ENCODE data around the gene IFNG. TPM values are rescaled to one million over a fixed set of nuclear protein-coding genes. Genes with fewer than 3 reads are reported as not detected.

Gene IFNG
- total RNA-seq, 4 donors from 2014 or later: not detected

DNA sequence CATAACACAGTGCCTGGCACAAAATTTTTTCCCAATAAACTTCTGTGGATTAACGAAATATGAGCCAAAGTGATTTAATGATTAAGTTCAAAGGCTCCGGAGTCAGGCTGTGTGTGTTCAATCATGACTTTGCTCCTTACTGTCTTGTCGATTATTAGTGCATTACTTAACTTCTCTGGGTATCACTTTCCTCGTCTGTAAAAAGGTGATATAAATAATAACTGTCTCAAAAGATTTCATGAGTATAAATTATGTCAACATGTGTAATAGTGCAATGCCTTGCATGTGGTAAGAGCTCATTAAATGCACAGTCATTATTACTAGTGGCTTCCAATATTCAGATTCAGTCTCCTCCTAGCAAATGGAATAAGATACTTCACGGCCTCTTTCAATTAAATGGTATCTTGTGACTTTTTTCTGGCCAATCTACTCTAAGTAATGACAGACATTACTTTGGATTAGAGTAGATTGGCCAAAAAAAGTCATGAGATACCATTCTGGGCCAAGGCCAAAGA is 6.8 kb upstream of the IFNG start:
- Histone ChIP-seq H3K27me3 (no peaks in the 10 kb centered on the region), H3K9me3 (no peaks in the 10 kb centered on the region), H3K4me1 (no peaks in the 10 kb centered on the region), H3K36me3 (no peaks in the 10 kb centered on the region), H3K4me3 (no peak overlapping the region), H3K27ac (replicated peaks in 1 of 4) (no peak overlapping the region)
- 75% methylated on average over 5 of the region's 5 CpGs for WGBS
- no peak for TF ChIP-seq CTCF (IDR thresholded peaks at IDR 0.05)
- no peak for TF ChIP-seq POLR2A (IDR thresholded peaks at IDR 0.05; ENCODE audit: low read depth)
- TF ChIP-seq EP300 (IDR thresholded peaks at IDR 0.05): no peak
- no peak for TF ChIP-seq POLR2AphosphoS5 (IDR thresholded peaks at IDR 0.05)
- no peak for DNase-seq (ENCODE audit: extremely low spot score)
- intact Hi-C loops (cut with DNase I): no loop called here

- TF ChIP-seq POLR2A (IDR thresholded peaks at IDR 0.05; ENCODE audit: low read depth): no peak
- TF ChIP-seq POLR2AphosphoS5 (IDR thresholded peaks at IDR 0.05): no peak
- TF ChIP-seq CTCF (IDR thresholded peaks at IDR 0.05): no peak
- TF ChIP-seq EP300 (IDR thresholded peaks at IDR 0.05): no peak
- Histone ChIP-seq H3K27ac (replicated peaks in 1 of 4) (no peak overlapping the region), H3K36me3 (no peaks in the 10 kb centered on the region), H3K27me3 (no peaks in the 10 kb centered on the region), H3K9me3 (no peaks in the 10 kb centered on the region), H3K4me3 (no peak overlapping the region), H3K4me1 (no peaks in the 10 kb centered on the region)
- 85% methylated on average over 4 of the region's 4 CpGs for WGBS
- intact Hi-C loops (cut with DNase I): no loop called here
- DNase-seq (ENCODE audit: extremely low spot score): no peak
These were observed 4.1 kb upstream of the IFNG start for GRCh38 chr12:68163560-68164081.

DNA sequence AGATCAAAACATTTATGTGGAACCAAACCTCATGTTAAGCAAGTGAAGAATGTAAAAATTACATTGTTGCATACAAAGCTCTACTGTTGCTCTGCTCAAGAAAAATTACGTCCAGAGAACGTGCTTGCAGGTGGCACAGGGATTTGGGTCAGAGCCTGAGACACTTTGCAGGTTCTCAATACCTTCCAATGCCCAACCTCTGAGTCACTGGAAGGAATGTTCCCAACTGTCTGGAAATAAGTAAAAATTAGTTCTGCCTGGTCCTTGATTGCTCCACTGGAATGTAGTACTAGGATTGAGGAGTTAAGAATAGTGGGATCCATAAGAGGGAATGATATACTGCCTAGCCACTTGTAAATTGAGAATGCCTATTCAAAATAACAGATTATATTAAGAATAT is 2.8 kb upstream of the IFNG start:
- intact Hi-C loops (cut with DNase I): no loop called here
- 95% methylated on average over 2 of the region's 2 CpGs for WGBS
- DNase-seq (ENCODE audit: extremely low spot score): no peak
- Histone ChIP-seq H3K4me3 (no peak overlapping the region), H3K4me1 (no peaks in the 10 kb centered on the region), H3K9me3 (no peaks in the 10 kb centered on the region), H3K27me3 (no peaks in the 10 kb centered on the region), H3K36me3 (no peaks in the 10 kb centered on the region), H3K27ac (replicated peaks in 1 of 4) (no peak overlapping the region)
- TF ChIP-seq EP300 (IDR thresholded peaks at IDR 0.05): no peak

DNA sequence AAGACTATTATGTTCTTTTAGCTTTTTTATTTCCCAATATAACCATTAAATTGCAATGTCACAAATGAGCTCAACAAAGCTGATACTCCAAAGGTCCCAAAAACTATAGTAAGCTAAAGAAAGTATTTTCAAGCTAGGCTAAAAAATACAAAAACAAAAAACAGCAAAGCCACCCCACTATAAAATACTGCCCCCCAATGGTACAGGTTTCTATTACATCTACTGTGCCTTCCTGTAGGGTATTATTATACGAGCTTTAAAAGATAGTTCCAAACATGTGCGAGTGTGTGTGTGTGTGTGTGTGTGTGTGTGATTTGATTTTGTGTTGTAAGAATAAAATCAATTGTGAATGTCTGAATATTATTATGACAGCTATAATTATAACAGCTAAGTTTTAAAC is 1.1 kb downstream of the IFNG start:
- Histone ChIP-seq H3K36me3 (no peaks in the 10 kb centered on the region), H3K27me3 (no peaks in the 10 kb centered on the region), H3K27ac (replicated peaks in 1 of 4) (no peak overlapping the region), H3K4me3 (no peak overlapping the region), H3K9me3 (no peaks in the 10 kb centered on the region), H3K4me1 (no peaks in the 10 kb centered on the region)
- intact Hi-C loops (cut with DNase I): no loop called here
- no peak for DNase-seq (ENCODE audit: extremely low spot score)
- 53% methylated on average over 2 of the region's 2 CpGs for WGBS
- TF ChIP-seq CTCF (IDR thresholded peaks at IDR 0.05): peak in 1 of 3 experiments; percentile 15
- no peak for TF ChIP-seq POLR2AphosphoS5 (IDR thresholded peaks at IDR 0.05)
- no peak for TF ChIP-seq EP300 (IDR thresholded peaks at IDR 0.05)

- no peak for DNase-seq (ENCODE audit: extremely low spot score)
- H3K4me1 ChIP-seq: no peaks in the 10 kb centered on the region
- no peaks in the 10 kb centered on the region for H3K36me3 ChIP-seq
- H3K27me3 ChIP-seq: no peaks in the 10 kb centered on the region
- H3K4me3 ChIP-seq: no peak overlapping the region
- TF ChIP-seq POLR2A (IDR thresholded peaks at IDR 0.05; ENCODE audit: low read depth) (no peak), POLR2AphosphoS5 (IDR thresholded peaks at IDR 0.05) (no peak), EP300 (IDR thresholded peaks at IDR 0.05) (no peak)
- 80% methylated on average over 4 of the region's 4 CpGs for WGBS
- no peaks in the 10 kb centered on the region for H3K9me3 ChIP-seq
- no peak overlapping the region for H3K27ac ChIP-seq (replicated peaks in 1 of 4)
- intact Hi-C loops (cut with DNase I): no loop called here
These were observed 2.2 kb downstream of the IFNG start for GRCh38 chr12:68157380-68157779.

- TF ChIP-seq EP300 (IDR thresholded peaks at IDR 0.05): no peak
- TF ChIP-seq POLR2A (IDR thresholded peaks at IDR 0.05; ENCODE audit: low read depth): no peak
- TF ChIP-seq POLR2AphosphoS5 (IDR thresholded peaks at IDR 0.05): no peak
- TF ChIP-seq CTCF (IDR thresholded peaks at IDR 0.05): no peak
- no peaks in the 10 kb centered on the region for H3K9me3 ChIP-seq
- H3K27me3 ChIP-seq: no peaks in the 10 kb centered on the region
- no peak overlapping the region for H3K4me3 ChIP-seq
- H3K36me3 ChIP-seq: no peaks in the 10 kb centered on the region
- no peak overlapping the region for H3K27ac ChIP-seq (replicated peaks in 1 of 4)
- no peak for DNase-seq (ENCODE audit: extremely low spot score)
- no peaks in the 10 kb centered on the region for H3K4me1 ChIP-seq
- 70% methylated on average over 1 of the region's 1 CpG for WGBS
- intact Hi-C loops (cut with DNase I): no loop called here
These were observed 2.9 kb downstream of the IFNG start for GRCh38 chr12:68156636-68157035.

Measured in esophagus muscularis mucosa (tissue), 4 donors.